ENCODE data around the gene TARS3. TPM values are rescaled to one million over a fixed set of nuclear protein-coding genes. Genes with fewer than 3 reads are reported as not detected.

Gene TARS3
- polyA plus RNA-seq, 1 donor from 2014 or later, result 13.3 TPM

Other genes starting within 250 kb of the TARS3 start
- gene PCSK6, start 234.8 kb downstream of the TARS3 start, polyA plus RNA-seq, result 0.14 TPM
- gene TM2D3, start 72.1 kb downstream of the TARS3 start, polyA plus RNA-seq, result 30.5 TPM
- not detected for gene OR4F6, start 79.0 kb upstream of the TARS3 start, polyA plus RNA-seq
- gene OR4F15, start 87.7 kb upstream of the TARS3 start, polyA plus RNA-seq, result not detected

All from IgD-negative memory B cell (primary cell).